ENCODE measurements around the gene TMEM91. TPM values are rescaled to one million over a fixed set of nuclear protein-coding genes. Genes with fewer than 3 reads are reported as not detected.

Gene TMEM91
- total RNA-seq = 14.2 TPM

GRCh38 chr19:41376241-41376997 is at the start of gene TMEM91:
Gene TMEM91, plus strand, starts transcription at chr19:41376533. Its CDS starts 1,777 bp downstream, at chr19:41378310.
- no peaks in the 10 kb centered on the region for H3K27me3 ChIP-seq (ENCODE audit: insufficient read depth, low read length)
- H3K4me3 ChIP-seq (ENCODE audit: low read length) = peak within 1 kb of the TSS; percentile 64
- H3K4me1 ChIP-seq (ENCODE audit: insufficient read depth, low read length) = peaks cover 47% of the 10 kb centered on the region
- no peaks in the 10 kb centered on the region for H3K9me3 ChIP-seq (ENCODE audit: low read depth, low read length)

GRCh38 chr19:41327076-41327575 is 49.2 kb upstream of the TMEM91 start:
- H3K4me3 ChIP-seq (ENCODE audit: low read length) = peak overlapping the region; percentile 33
- peaks cover 98% of the 10 kb centered on the region for H3K4me1 ChIP-seq (ENCODE audit: insufficient read depth, low read length)
- no peaks in the 10 kb centered on the region for H3K9me3 ChIP-seq (ENCODE audit: low read depth, low read length)
- H3K27me3 ChIP-seq (ENCODE audit: insufficient read depth, low read length) = no peaks in the 10 kb centered on the region

- peak overlapping the region; percentile 33 for H3K4me3 ChIP-seq (ENCODE audit: low read length)
- H3K27me3 ChIP-seq (ENCODE audit: insufficient read depth, low read length) = no peaks in the 10 kb centered on the region
- H3K9me3 ChIP-seq (ENCODE audit: low read depth, low read length) = no peaks in the 10 kb centered on the region
- H3K4me1 ChIP-seq (ENCODE audit: insufficient read depth, low read length) = peaks cover 95% of the 10 kb centered on the region
Measured at GRCh38 chr19:41327576-41328156, 48.7 kb upstream of the TMEM91 start.

DNA sequence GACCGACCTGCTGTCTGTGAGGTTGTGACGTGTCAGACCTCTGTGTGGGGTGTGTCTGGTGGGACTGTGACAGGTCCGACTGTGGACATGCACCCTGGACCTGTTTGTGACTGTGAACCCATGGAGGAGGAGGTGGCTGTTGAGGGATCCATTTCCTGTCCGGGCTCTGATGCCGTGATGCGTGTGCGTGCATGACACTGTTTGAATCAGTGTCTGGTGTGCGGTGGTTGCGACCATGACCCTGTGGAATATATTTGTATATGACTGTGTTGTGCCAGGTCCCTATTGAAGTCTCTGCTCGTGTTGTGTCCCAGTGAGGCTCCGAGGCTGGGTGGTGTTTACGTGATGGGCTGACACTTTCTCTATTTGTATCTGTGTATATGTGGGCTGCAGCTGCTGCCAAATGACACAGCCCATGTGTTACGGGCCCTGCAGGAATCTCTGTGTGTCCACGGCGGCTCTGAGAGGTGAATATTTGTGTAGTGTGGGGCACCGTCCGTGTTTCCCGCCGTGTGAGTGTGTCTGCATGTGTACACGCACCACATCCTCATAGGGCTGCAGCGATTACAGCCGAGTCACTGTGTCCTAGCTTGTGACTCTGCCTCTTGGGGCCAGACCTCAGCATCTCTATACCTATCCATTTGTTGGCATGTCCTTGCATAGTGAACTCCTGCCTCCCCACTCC is 48.0 kb upstream of the TMEM91 start:
- peak overlapping the region; percentile 33 for H3K4me3 ChIP-seq (ENCODE audit: low read length)

GRCh38 chr19:41328842-41329225 is 47.5 kb upstream of the TMEM91 start:
- H3K9me3 ChIP-seq (ENCODE audit: low read depth, low read length) = no peaks in the 10 kb centered on the region

More for the DNA sequence above, 48.0 kb upstream of the TMEM91 start:
- no peaks in the 10 kb centered on the region for H3K27me3 ChIP-seq (ENCODE audit: insufficient read depth, low read length)
- H3K9me3 ChIP-seq (ENCODE audit: low read depth, low read length) = no peaks in the 10 kb centered on the region
- H3K4me1 ChIP-seq (ENCODE audit: insufficient read depth, low read length) = peaks cover 92% of the 10 kb centered on the region

GRCh38 chr19:41330481-41330880 is 45.9 kb upstream of the TMEM91 start:
- Histone ChIP-seq H3K9me3 (ENCODE audit: low read depth, low read length) (no peaks in the 10 kb centered on the region), H3K27me3 (ENCODE audit: insufficient read depth, low read length) (no peaks in the 10 kb centered on the region), H3K4me3 (ENCODE audit: low read length) (no peak overlapping the region), H3K4me1 (ENCODE audit: insufficient read depth, low read length) (peaks cover 92% of the 10 kb centered on the region)

More at GRCh38 chr19:41328842-41329225, 47.5 kb upstream of the TMEM91 start:
- H3K4me1 ChIP-seq (ENCODE audit: insufficient read depth, low read length) = peaks cover 92% of the 10 kb centered on the region
- no peak overlapping the region for H3K4me3 ChIP-seq (ENCODE audit: low read length)
- H3K27me3 ChIP-seq (ENCODE audit: insufficient read depth, low read length) = no peaks in the 10 kb centered on the region

- Histone ChIP-seq H3K27me3 (ENCODE audit: insufficient read depth, low read length) (no peaks in the 10 kb centered on the region), H3K9me3 (ENCODE audit: low read depth, low read length) (no peaks in the 10 kb centered on the region), H3K4me1 (ENCODE audit: insufficient read depth, low read length) (peaks cover 92% of the 10 kb centered on the region)
Measured at GRCh38 chr19:41330946-41331678, 45.2 kb upstream of the TMEM91 start.

DNA sequence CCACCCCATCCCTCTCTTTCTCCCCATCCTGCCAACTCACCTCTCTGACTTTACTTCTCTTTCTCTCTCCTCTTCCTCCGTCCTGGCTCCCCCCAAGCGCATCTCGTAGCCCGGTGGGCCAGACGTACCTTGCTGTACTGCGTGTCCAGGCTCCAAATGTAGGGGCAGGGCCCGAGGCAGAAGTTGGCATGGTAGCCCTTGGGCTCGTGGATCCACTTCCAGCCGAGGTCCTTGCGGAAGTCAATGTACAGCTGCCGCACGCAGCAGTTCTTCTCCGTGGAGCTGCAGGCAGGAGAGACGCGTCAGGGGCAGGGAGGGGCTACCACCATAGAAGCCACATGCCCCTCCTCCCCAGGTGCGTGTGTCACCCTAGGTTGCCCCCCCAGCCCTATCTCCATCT is 44.3 kb upstream of the TMEM91 start:
- no peaks in the 10 kb centered on the region for H3K9me3 ChIP-seq (ENCODE audit: low read depth, low read length)

More at GRCh38 chr19:41330946-41331678, 45.2 kb upstream of the TMEM91 start:
- H3K4me3 ChIP-seq (ENCODE audit: low read length) = no peak overlapping the region

GRCh38 chr19:41332468-41332867 is 43.9 kb upstream of the TMEM91 start:
- H3K9me3 ChIP-seq (ENCODE audit: low read depth, low read length) = no peaks in the 10 kb centered on the region
- no peak overlapping the region for H3K4me3 ChIP-seq (ENCODE audit: low read length)
- peaks cover 90% of the 10 kb centered on the region for H3K4me1 ChIP-seq (ENCODE audit: insufficient read depth, low read length)
- no peaks in the 10 kb centered on the region for H3K27me3 ChIP-seq (ENCODE audit: insufficient read depth, low read length)

More for the DNA sequence above, 44.3 kb upstream of the TMEM91 start:
- Histone ChIP-seq H3K27me3 (ENCODE audit: insufficient read depth, low read length) (no peaks in the 10 kb centered on the region), H3K4me3 (ENCODE audit: low read length) (no peak overlapping the region), H3K4me1 (ENCODE audit: insufficient read depth, low read length) (peaks cover 92% of the 10 kb centered on the region)

DNA sequence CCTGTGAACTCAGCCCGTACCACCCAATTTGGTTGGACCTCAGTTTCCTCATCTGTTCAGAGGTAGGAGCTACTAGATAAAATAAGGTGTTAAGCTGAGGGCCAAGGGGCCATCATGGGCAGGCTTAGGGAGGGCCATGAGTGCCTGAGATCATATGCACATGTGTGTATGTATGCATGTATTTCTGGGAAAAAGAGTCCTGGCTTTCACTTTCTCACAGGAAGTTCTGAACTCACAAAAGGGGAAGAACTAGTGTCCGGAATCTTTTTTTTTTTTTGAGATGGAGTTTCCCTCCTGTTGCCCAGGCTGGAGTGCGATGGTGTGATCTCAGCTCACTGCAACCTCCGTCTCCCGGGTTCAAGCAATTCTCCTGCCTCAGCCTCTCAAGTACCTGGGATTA is 41.5 kb upstream of the TMEM91 start:
- no peaks in the 10 kb centered on the region for H3K27me3 ChIP-seq (ENCODE audit: insufficient read depth, low read length)
- H3K4me1 ChIP-seq (ENCODE audit: insufficient read depth, low read length) = peaks cover 72% of the 10 kb centered on the region
- H3K4me3 ChIP-seq (ENCODE audit: low read length) = no peak overlapping the region

DNA sequence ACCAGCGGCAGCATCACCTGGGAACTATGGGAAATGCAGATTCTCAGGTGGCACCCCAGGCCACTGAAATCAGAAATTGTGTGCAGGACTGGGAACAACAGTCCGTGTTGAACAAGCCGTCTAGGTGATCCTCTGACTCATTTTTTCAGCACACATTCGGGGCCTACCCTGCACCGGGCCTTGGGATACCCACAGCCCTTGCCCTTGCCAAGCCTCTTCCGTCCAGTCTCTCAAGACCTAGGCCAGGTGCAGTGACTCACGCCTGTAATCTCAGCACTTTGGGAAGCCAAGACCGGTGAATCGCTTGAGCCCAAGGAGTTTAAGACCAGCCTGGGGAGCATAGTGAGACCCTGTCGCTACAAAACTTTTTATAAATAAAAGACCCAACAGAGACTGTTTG is 40.9 kb upstream of the TMEM91 start:
- Histone ChIP-seq H3K4me1 (ENCODE audit: insufficient read depth, low read length) (peaks cover 72% of the 10 kb centered on the region), H3K9me3 (ENCODE audit: low read depth, low read length) (no peaks in the 10 kb centered on the region), H3K4me3 (ENCODE audit: low read length) (no peak overlapping the region), H3K27me3 (ENCODE audit: insufficient read depth, low read length) (no peaks in the 10 kb centered on the region)

More for the DNA sequence above, 41.5 kb upstream of the TMEM91 start:
- no peaks in the 10 kb centered on the region for H3K9me3 ChIP-seq (ENCODE audit: low read depth, low read length)

GRCh38 chr19:41339936-41340335 is 36.4 kb upstream of the TMEM91 start:
- no peak overlapping the region for H3K4me3 ChIP-seq (ENCODE audit: low read length)
- no peaks in the 10 kb centered on the region for H3K27me3 ChIP-seq (ENCODE audit: insufficient read depth, low read length)
- peaks cover 77% of the 10 kb centered on the region for H3K4me1 ChIP-seq (ENCODE audit: insufficient read depth, low read length)
- H3K9me3 ChIP-seq (ENCODE audit: low read depth, low read length) = no peaks in the 10 kb centered on the region

GRCh38 chr19:41341669-41342490 is 34.5 kb upstream of the TMEM91 start:
- Histone ChIP-seq H3K27me3 (ENCODE audit: insufficient read depth, low read length) (no peaks in the 10 kb centered on the region), H3K9me3 (ENCODE audit: low read depth, low read length) (no peaks in the 10 kb centered on the region), H3K4me1 (ENCODE audit: insufficient read depth, low read length) (peaks cover 63% of the 10 kb centered on the region), H3K4me3 (ENCODE audit: low read length) (peak overlapping the region; percentile 22)

- Histone ChIP-seq H3K9me3 (ENCODE audit: low read depth, low read length) (no peaks in the 10 kb centered on the region), H3K27me3 (ENCODE audit: insufficient read depth, low read length) (no peaks in the 10 kb centered on the region), H3K4me1 (ENCODE audit: insufficient read depth, low read length) (peaks cover 73% of the 10 kb centered on the region), H3K4me3 (ENCODE audit: low read length) (no peak overlapping the region)
Measured at GRCh38 chr19:41344162-41344561, 32.2 kb upstream of the TMEM91 start.
